OCI-LY7 (cell line): Measurements from ENCODE around the gene PDE11A. TPM values are rescaled to one million over a fixed set of nuclear protein-coding genes. Genes with fewer than 3 reads are reported as not detected.

Source experiments
- BruUV-seq: library from RNA; stranded (reverse); fragments of 400-500 nt; replicated peaks from 2 replicates; lab custom pipeline; 2021; lab: Mats Ljungman, UMichigan
- CTCF ChIA-PET: fragments of 300-600 bp; sonication (Branson Sonifier 250); formaldehyde crosslinking; loops from one replicate; lab custom pipeline; 2022; ENCODE audit warnings: antibody characterized with exemption; ENCODE audit not compliant: unreplicated experiment; lab: Charles Lee
- POLR2A ChIA-PET: fragments of 300-600 bp; sonication (Branson Sonifier 250); formaldehyde crosslinking; loops from one replicate; lab custom pipeline; 2022; ENCODE audit warnings: antibody characterized with exemption; lab: Charles Lee
- DNase-seq: peaks from one replicate; pipeline ENCODE4 v3.0.0-alpha.2; 2015; ENCODE audit warnings: low spot score
- H2AFZ ChIP-seq: fragments of 200-600 bp; sonication (generic), shearing (Covaris generic); 2 replicates; pipeline ENCODE4 v1.6.1; 2014; ENCODE audit warnings: mild to moderate bottlenecking, antibody characterized with exemption, low read length, moderate library complexity
- H3K27ac ChIP-seq: fragments of 200-600 bp; sonication (generic); 2 replicates; pipeline ENCODE4 v1.5.1; 2014; ENCODE audit warnings: mixed run types, low read depth, mild to moderate bottlenecking, moderate library complexity, low read length, inconsistent platforms; ENCODE audit not compliant: poor library complexity, severe bottlenecking
- H3K36me3 ChIP-seq: fragments of 200-600 bp; sonication (generic); 2 replicates; pipeline ENCODE4 v1.6.1; 2014; ENCODE audit warnings: mild to moderate bottlenecking, antibody characterized with exemption, low read length, moderate library complexity, mixed read lengths; ENCODE audit not compliant: insufficient read depth
- H3K4me1 ChIP-seq: fragments of 200-600 bp; sonication (generic); 2 replicates; pipeline ENCODE4 v1.5.1; 2014; ENCODE audit warnings: mild to moderate bottlenecking, low read length; ENCODE audit not compliant: insufficient read depth, poor library complexity, severe bottlenecking
- H3K4me2 ChIP-seq: fragments of 200-600 bp; sonication (generic); 2 replicates; pipeline ENCODE4 v1.6.1; 2014; ENCODE audit warnings: mild to moderate bottlenecking, low read length
- H3K4me3 ChIP-seq: fragments of 200-600 bp; sonication (generic); 2 replicates; pipeline ENCODE4 v1.5.1; 2014; ENCODE audit warnings: mild to moderate bottlenecking, low read depth, low read length; ENCODE audit not compliant: poor library complexity, severe bottlenecking
- H3K79me2 ChIP-seq: fragments of 200-600 bp; sonication (generic); 2 replicates; pipeline ENCODE4 v1.6.1; 2016; ENCODE audit warnings: low read depth, mild to moderate bottlenecking, low read length, moderate library complexity, mixed read lengths; ENCODE audit not compliant: insufficient read depth
- H3K9me2 ChIP-seq: fragments of 200-600 bp; sonication (generic); 2 replicates; pipeline ENCODE4 v1.6.1; 2016; ENCODE audit warnings: mild to moderate bottlenecking, low read length, mixed read lengths; ENCODE audit not compliant: insufficient read depth
- H3K9me3 ChIP-seq: fragments of 200-600 bp; sonication (generic); 2 replicates; pipeline ENCODE4 v1.6.1; 2014; ENCODE audit warnings: mild to moderate bottlenecking, mixed run types, low read length, mixed read lengths
- H4K20me1 ChIP-seq: fragments of 200-600 bp; sonication (generic); 2 replicates; pipeline ENCODE4 v1.6.1; 2014; ENCODE audit warnings: mild to moderate bottlenecking, antibody characterized with exemption, low read length, moderate library complexity, mixed read lengths; ENCODE audit not compliant: insufficient read depth
- CTCF ChIP-seq: fragments of 200-600 bp; sonication (generic); conservative IDR thresholded peaks from 2 replicates; pipeline ENCODE4 v1.5.1; 2014; ENCODE audit warnings: mild to moderate bottlenecking, antibody characterized with exemption, low read length, moderate library complexity, mixed read lengths
- EZH2phosphoT487 ChIP-seq: fragments of 200-600 bp; sonication (generic); IDR thresholded peaks from 2 replicates; pipeline ENCODE4 v1.6.1; 2018; ENCODE audit warnings: low read depth, borderline replicate concordance, mild to moderate bottlenecking, mixed run types, antibody characterized with exemption, low read length, moderate library complexity, mixed read lengths
- intact Hi-C: fragments of 100-400 bp; cut with micrococcal nuclease; formaldehyde crosslinking; loops from one replicate; pipeline ENCODE4 v1.10.0; 2022; ENCODE audit not compliant: unreplicated experiment
- total RNA-seq, 2 experiments: library from RNA; depleted of rRNA in 1 of 2; stranded (reverse); fragments of >200 nt in 1 of 2; shearing (Covaris generic) in 1 of 2; gene quantifications; 2 replicates each; pipeline ENCODE4 v1.2.3, GENCODE V29; 2014 to 2022

PDE11A gene
- total RNA-seq, 2 experiments from 2014 or later, result 0.03 TPM; not detected in 1

GRCh38 chr2:177692042-177692782 lies 380.4 kb downstream of the PDE11A start:
- no TSS peak for BruUV-seq
- H3K4me2 ChIP-seq, result no peak overlapping the region

DNA sequence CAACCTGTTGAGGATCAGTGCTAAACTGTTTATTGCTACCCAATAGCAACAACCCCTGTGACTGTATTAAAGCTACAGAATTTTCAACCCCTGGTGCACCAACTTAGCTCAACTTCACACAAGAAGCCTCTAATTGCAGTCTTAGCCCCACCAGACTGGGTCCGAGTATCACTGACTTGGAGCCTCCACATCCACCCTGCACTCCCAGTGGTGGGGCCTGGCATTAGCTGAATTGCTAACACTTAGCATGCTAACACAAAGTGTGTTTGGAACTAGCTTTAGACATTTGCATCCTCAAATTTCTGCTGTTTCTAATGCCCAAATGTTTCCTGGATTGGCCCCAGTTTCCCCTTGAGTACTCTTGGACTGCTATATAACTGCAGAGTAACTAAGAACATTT lies 381.4 kb downstream of the PDE11A start:
- no peaks in the 10 kb centered on the region for H3K9me3 ChIP-seq
- BruUV-seq, result no TSS peak
- no peak overlapping the region for H3K27ac ChIP-seq
- no peaks in the 10 kb centered on the region for H3K9me2 ChIP-seq
- intact Hi-C loops, result no loop called here
- H2AFZ ChIP-seq, result no peak overlapping the region
- no peak overlapping the region for H3K4me3 ChIP-seq
- no peak for TF ChIP-seq EZH2phosphoT487
- TF ChIP-seq CTCF, result no peak
- no peak for DNase-seq
- H3K79me2 ChIP-seq, result no peaks in the 10 kb centered on the region
- POLR2A ChIA-PET, result interaction anchor here (0.6 kb wide), 1 partner anchor 174 kb away, joined by 3 read pairs; no protein-coding TSS in a partner anchor
- H3K4me2 ChIP-seq, result no peak overlapping the region
- CTCF ChIA-PET, result no interaction called here
- H3K36me3 ChIP-seq, result no peaks in the 10 kb centered on the region
- H3K4me1 ChIP-seq, result no peaks in the 10 kb centered on the region
- H4K20me1 ChIP-seq, result no peaks in the 10 kb centered on the region

More at GRCh38 chr2:177692042-177692782, 380.4 kb downstream of the PDE11A start:
- CTCF ChIA-PET, result no interaction called here
- H3K79me2 ChIP-seq, result no peaks in the 10 kb centered on the region
- no peak for DNase-seq
- H3K4me3 ChIP-seq, result no peak overlapping the region
- H4K20me1 ChIP-seq, result no peaks in the 10 kb centered on the region
- no peaks in the 10 kb centered on the region for H3K36me3 ChIP-seq
- TF ChIP-seq CTCF (no peak), EZH2phosphoT487 (no peak)
- no peaks in the 10 kb centered on the region for H3K9me3 ChIP-seq
- no peak overlapping the region for H2AFZ ChIP-seq
- intact Hi-C loops, result no loop called here
- H3K4me1 ChIP-seq, result no peaks in the 10 kb centered on the region
- H3K27ac ChIP-seq, result no peak overlapping the region
- H3K9me2 ChIP-seq, result no peaks in the 10 kb centered on the region
- POLR2A ChIA-PET, result interaction anchor here (0.6 kb wide), 1 partner anchor 9 kb away, joined by 4 read pairs; no protein-coding TSS in a partner anchor

DNA sequence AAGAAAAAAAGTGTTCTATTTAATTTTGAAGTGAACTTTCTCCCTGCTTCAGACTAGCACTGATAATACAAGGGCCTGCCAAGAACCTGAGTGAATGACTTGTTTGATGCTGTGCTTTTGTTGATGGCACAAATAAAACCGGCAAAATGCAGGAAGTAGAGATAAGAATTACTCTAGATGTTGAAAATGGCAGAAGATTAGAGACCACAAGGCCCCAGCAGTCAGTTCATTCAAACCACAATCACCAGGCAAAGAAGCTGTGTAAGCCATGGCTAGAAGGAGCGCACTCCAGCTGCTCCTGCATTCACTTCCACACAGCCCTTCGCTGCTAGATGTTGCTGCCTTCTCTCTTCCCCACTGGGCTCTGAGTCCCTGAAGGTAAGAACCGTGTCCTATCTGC lies 383.0 kb downstream of the PDE11A start:
- Histone ChIP-seq H2AFZ (no peak overlapping the region), H3K4me3 (no peak overlapping the region), H3K79me2 (no peaks in the 10 kb centered on the region), H3K4me2 (no peak overlapping the region), H3K4me1 (no peaks in the 10 kb centered on the region), H3K9me3 (no peaks in the 10 kb centered on the region), H3K27ac (no peak overlapping the region), H3K9me2 (no peaks in the 10 kb centered on the region), H4K20me1 (no peaks in the 10 kb centered on the region), H3K36me3 (no peaks in the 10 kb centered on the region)
- no peak for DNase-seq
- no peak for TF ChIP-seq CTCF
- no peak for TF ChIP-seq EZH2phosphoT487
- CTCF ChIA-PET, result no interaction called here
- BruUV-seq, result no TSS peak
- intact Hi-C loops, result no loop called here
- POLR2A ChIA-PET, result no interaction called here
